DMS153 treated with DMSO at 0.1 percent for 48 hours (cell line): Measurements from ENCODE around the gene SIPA1L2.

Source experiments
- DNase-seq: peaks from one replicate; lab custom pipeline; 2025; ENCODE audit not compliant: unreplicated experiment; lab: John Stamatoyannopoulos, UW

SIPA1L2 gene

DNA sequence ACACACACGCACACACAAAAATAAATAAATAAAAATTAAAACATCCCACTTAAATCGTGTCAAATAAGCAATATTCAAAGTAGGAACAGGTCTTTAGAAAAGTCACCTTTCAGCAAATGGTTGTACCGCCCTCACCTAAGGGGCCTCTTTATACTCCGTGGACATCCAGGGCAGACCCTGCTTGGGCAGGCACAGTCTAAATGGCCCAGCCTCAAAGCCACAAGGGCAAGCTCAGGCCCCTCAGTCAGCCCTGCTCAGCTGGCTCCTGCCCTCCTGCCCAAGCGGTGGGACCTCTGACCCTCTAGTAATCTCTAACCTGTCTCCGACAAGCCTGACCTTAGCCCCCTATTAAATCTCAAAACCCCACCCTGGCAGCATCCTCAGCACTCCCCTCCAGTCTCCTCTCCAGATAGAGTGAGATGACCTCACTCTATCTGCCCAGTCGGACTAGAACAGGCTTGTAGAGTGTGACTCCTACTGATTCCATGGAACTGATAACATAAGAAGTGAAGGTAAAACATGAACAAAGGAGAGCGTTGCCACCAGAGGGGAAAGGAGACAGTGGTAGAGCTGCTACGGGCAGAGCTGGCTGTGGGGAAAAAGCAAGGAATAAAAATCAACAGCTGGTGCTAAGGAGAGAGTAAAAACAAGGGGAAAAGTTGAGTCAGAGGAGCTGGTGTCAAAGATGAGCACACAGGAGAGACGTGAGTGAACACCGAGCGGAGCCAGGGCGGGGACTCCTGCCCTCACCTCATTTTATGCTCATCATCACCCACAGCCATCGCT is 36.0 kb downstream of the SIPA1L2 start:
- DNase-seq = no peak

GRCh38 chr1:232591344-232591743 is 38.6 kb downstream of the SIPA1L2 start:
- no peak for DNase-seq

DNA sequence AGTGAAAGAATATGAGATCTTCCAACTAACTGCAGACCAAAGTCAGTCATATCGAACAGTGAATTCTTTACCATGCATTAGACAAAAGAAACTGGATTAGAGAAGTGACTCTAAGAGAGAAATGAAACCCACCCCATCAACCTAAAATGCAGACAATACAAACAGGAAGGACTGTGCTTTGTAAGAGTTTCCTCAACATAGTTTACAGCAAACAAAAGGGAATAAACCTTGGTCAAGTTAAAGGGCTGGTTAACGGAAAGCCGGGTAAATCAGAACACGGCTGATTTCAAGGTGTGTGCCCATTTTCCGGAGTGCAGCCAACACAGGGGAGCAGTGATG is 39.2 kb downstream of the SIPA1L2 start:
- DNase-seq = no peak

GRCh38 chr1:232589812-232590743 is 39.9 kb downstream of the SIPA1L2 start:
- no peak for DNase-seq

DNA sequence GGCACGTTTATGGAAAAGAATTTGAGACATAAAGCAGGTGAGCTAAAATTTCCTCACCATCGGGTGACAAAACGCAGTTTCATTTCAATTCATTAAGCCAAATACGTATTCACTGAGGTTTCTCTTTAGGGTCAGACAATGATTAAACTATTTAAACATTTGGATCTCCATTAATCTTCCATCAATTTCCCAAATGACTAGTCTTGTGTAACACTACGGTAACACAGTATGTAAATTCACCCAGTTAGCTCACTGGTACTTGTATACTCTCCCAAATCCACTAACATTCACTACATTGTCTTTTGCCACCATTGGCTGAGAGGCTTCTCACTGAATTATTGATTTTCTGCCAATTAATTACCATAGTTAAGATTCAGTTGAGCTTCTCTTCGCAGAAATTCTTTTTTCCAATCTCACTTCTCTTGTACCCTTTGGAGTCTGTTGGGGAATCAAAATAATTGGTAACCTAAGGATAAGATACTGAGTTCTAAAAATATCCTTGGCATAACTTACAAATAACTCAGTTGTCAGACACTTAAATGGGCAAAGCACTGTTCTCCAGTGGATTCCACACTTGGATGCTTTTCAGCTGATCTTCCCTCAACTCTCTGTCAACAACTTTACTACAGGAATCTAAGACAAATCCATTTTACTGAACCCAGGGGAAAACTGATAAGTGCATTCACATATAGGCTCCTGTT is 40.7 kb downstream of the SIPA1L2 start:
- no peak for DNase-seq

GRCh38 chr1:232587141-232588008 is 42.6 kb downstream of the SIPA1L2 start:
- no peak for DNase-seq

DNA sequence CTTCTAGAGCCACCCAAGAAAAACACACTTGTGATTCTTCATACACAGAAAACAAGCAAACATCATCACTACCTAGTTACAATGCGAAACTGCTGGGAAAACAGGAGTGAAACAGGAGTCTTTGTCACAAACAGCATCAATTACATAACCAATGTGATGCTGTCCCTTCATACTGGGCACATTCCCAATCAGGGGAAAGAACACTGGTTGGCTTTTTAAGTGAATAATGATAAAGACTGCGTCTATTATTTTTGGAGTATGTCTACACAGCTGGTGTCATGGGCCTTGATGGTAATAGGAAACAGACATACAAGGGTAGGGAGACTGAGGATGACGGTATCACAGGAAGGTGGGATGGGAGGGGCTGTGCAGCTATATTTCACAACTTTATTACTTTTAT is 43.3 kb downstream of the SIPA1L2 start:
- no peak for DNase-seq

GRCh38 chr1:232585486-232585885 is 44.4 kb downstream of the SIPA1L2 start:
- no peak for DNase-seq

- no peak for DNase-seq
These were observed 48.0 kb downstream of the SIPA1L2 start for GRCh38 chr1:232581932-232582331.
